ENCODE data around the gene RPS15.

The RPS15 gene

GRCh38 chr19:1401889-1402217, 36.3 kb upstream of the RPS15 start:
- Histone ChIP-seq H3K36me3 (ENCODE audit: control insufficient read depth, insufficient read depth, low read length) (no peaks in the 10 kb centered on the region), H3K9me3 (ENCODE audit: control insufficient read depth, low read length) (no peaks in the 10 kb centered on the region), H3K4me1 (ENCODE audit: control insufficient read depth, insufficient read depth, low read length, poor library complexity, severe bottlenecking) (peaks cover 21% of the 10 kb centered on the region), H3K4me3 (ENCODE audit: insufficient read depth, low read depth, low read length, poor library complexity, severe bottlenecking) (peak overlapping the region; percentile 62), H3K27ac (ENCODE audit: insufficient read depth, low read length, poor library complexity, severe bottlenecking) (no peak overlapping the region), H3K27me3 (replicated peaks; ENCODE audit: control insufficient read depth, insufficient read depth, low read length, poor library complexity, severe bottlenecking) (no peaks in the 10 kb centered on the region)
- DNase-seq = no peak

GRCh38 chr19:1402411-1403070, 35.7 kb upstream of the RPS15 start:
- H3K27ac ChIP-seq (ENCODE audit: insufficient read depth, low read length, poor library complexity, severe bottlenecking) = no peak overlapping the region
- no peak for DNase-seq
- peak overlapping the region; percentile 62 for H3K4me3 ChIP-seq (ENCODE audit: insufficient read depth, low read depth, low read length, poor library complexity, severe bottlenecking)
- no peaks in the 10 kb centered on the region for H3K9me3 ChIP-seq (ENCODE audit: control insufficient read depth, low read length)
- peaks cover 19% of the 10 kb centered on the region for H3K4me1 ChIP-seq (ENCODE audit: control insufficient read depth, insufficient read depth, low read length, poor library complexity, severe bottlenecking)
- no peaks in the 10 kb centered on the region for H3K27me3 ChIP-seq (replicated peaks; ENCODE audit: control insufficient read depth, insufficient read depth, low read length, poor library complexity, severe bottlenecking)
- H3K36me3 ChIP-seq (ENCODE audit: control insufficient read depth, insufficient read depth, low read length) = no peaks in the 10 kb centered on the region

DNA sequence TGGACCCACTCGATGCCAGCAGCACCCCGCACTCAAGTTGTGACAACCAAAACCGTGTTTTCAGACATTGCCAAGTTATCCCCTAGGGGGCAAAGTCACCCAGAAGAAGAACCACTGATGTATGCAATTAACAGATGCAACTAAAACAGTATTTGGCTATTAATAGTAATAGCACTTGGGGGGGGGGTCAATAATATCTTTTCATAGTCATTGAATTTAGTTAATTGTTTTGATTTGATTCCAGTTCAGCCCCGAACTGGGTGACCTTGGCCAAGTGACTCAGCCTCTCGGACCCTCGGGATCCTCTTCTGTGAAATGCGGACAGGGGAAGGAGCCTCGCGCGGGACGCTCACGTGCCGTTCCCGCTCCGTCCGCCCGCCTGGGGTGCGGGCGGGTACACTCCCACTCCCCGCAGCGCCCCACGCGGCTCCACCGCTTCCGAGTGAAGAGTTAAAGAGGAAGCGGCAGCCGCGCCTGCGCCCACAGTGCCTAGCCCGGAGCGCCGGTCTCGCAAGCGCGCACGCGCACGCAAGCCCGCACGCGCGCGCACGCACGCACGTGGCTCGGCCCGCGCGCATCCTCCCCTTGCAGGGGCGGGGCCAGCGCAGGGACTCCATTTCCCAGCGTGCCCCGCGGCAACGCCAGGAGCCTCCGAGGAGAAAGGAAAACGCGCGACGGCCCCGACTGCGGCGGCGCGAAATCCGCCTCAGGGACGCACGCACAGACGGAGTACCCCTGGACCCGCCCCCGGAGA, 31.2 kb upstream of the RPS15 start:
- peaks cover 41% of the 10 kb centered on the region for H3K4me1 ChIP-seq (ENCODE audit: control insufficient read depth, insufficient read depth, low read length, poor library complexity, severe bottlenecking)
- H3K9me3 ChIP-seq (ENCODE audit: control insufficient read depth, low read length) = no peaks in the 10 kb centered on the region
- H3K27me3 ChIP-seq (replicated peaks; ENCODE audit: control insufficient read depth, insufficient read depth, low read length, poor library complexity, severe bottlenecking) = no peaks in the 10 kb centered on the region
- no peaks in the 10 kb centered on the region for H3K36me3 ChIP-seq (ENCODE audit: control insufficient read depth, insufficient read depth, low read length)
- peak overlapping the region; percentile 95 for H3K27ac ChIP-seq (ENCODE audit: insufficient read depth, low read length, poor library complexity, severe bottlenecking)
- H3K4me3 ChIP-seq (ENCODE audit: insufficient read depth, low read depth, low read length, poor library complexity, severe bottlenecking) = peak overlapping the region; percentile 39
- DNase-seq = peak; percentile 98 to 99 (median 99)

DNA sequence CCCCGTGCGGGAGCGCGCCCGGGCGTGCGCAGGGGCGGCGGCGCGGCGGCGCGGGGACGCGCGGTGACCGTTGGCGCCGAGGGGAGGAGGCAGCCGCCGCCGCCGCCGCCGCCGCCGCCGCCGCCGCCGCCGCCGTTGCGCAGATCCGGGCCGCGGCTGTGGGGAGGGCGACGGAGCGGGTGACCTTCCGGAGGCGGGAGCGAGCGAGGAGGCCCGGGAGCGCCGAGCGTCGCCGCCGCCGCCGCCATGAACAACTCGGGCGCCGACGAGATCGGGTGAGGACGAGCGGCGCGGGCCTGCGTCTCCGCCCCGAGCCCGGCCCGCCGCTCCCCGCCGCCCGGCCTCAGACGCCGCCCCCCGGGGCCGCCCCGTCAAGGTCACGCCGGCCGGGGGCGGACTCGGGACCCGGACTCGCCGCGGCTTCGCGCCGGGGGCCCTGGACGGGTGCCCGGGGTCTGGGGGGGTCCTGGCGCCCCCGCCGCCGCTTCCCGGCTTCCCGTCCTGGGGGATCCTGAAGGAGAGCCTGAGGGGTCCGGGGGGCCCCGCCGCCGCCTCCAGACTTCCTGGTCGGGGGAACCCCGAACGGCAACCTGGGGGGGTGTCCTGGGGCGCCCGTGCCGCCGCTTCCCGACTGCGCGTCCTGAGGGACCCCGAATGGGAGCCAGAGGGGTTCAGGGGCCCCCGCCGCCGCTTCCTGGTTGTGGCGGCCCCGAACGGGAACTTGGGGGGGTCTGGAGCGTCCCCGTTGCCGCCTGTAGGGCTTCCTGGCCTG, 30.5 kb upstream of the RPS15 start, which contains the start of gene DAZAP1:
Gene DAZAP1, plus strand, starts transcription at position 59 of the 772 bp plus-strand sequence. Its CDS starts 188 bp downstream, at position 247.
- Histone ChIP-seq H3K9me3 (ENCODE audit: control insufficient read depth, low read length) (no peaks in the 10 kb centered on the region), H3K4me1 (ENCODE audit: control insufficient read depth, insufficient read depth, low read length, poor library complexity, severe bottlenecking) (peaks cover 47% of the 10 kb centered on the region), H3K27ac (ENCODE audit: insufficient read depth, low read length, poor library complexity, severe bottlenecking) (peak within 1 kb of the TSS; percentile 95), H3K4me3 (ENCODE audit: insufficient read depth, low read depth, low read length, poor library complexity, severe bottlenecking) (peak within 1 kb of the TSS; percentile 96), H3K27me3 (replicated peaks; ENCODE audit: control insufficient read depth, insufficient read depth, low read length, poor library complexity, severe bottlenecking) (no peaks in the 10 kb centered on the region), H3K36me3 (ENCODE audit: control insufficient read depth, insufficient read depth, low read length) (no peaks in the 10 kb centered on the region)
- peak; percentile 16 to 29 (median 29) for DNase-seq

- Histone ChIP-seq H3K27ac (ENCODE audit: insufficient read depth, low read length, poor library complexity, severe bottlenecking) (peak overlapping the region; percentile 95), H3K9me3 (ENCODE audit: control insufficient read depth, low read length) (no peaks in the 10 kb centered on the region), H3K27me3 (replicated peaks; ENCODE audit: control insufficient read depth, insufficient read depth, low read length, poor library complexity, severe bottlenecking) (no peaks in the 10 kb centered on the region), H3K36me3 (ENCODE audit: control insufficient read depth, insufficient read depth, low read length) (peaks cover 4% of the 10 kb centered on the region), H3K4me3 (ENCODE audit: insufficient read depth, low read depth, low read length, poor library complexity, severe bottlenecking) (peak overlapping the region; percentile 96), H3K4me1 (ENCODE audit: control insufficient read depth, insufficient read depth, low read length, poor library complexity, severe bottlenecking) (peaks cover 47% of the 10 kb centered on the region)
- DNase-seq = peak; percentile 34 to 50 (median 37)
Observed at GRCh38 chr19:1408300-1409203, 29.6 kb upstream of the RPS15 start.

DNA sequence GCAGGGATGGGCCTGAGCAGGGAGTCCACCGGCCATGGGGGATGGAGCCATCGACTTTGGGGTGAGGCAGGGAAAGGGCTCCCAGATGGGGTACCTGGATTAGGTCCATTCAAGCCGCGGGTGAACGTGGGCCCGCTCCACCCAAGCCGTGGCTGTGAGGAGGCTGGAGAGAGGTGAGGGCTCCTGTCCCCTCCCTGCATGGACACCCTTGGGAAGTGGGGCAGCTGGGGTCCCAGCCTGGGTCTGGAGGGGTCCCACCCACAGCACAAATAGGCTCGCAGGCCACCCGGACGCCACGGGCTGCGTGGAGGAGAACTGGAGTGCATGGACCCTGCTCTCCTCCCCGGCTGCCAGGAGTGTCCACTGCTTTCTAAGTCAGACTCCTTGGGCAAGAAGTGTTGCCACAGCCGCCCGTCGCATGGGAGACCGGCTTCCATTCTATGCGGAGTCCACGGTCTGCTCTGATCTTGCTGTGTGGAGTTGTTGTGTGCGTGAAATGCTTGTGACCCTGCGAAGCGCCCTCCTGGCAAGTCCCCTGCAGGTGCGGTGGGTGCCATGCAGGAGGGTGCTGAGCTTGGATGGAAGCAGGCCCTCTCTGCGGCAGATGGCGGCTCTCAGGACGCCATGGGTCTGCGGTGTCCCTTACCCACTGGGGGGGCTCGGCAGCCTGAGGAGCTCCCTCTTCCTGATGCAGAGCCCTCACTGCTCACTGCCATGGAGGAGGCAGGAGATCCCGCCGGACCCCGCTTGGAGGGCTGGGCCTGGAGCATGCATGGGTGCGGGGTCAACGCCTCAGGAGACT, 28.8 kb upstream of the RPS15 start:
- Histone ChIP-seq H3K36me3 (ENCODE audit: control insufficient read depth, insufficient read depth, low read length) (peaks cover 6% of the 10 kb centered on the region), H3K4me3 (ENCODE audit: insufficient read depth, low read depth, low read length, poor library complexity, severe bottlenecking) (peak overlapping the region; percentile 96), H3K4me1 (ENCODE audit: control insufficient read depth, insufficient read depth, low read length, poor library complexity, severe bottlenecking) (peaks cover 47% of the 10 kb centered on the region), H3K27me3 (replicated peaks; ENCODE audit: control insufficient read depth, insufficient read depth, low read length, poor library complexity, severe bottlenecking) (no peaks in the 10 kb centered on the region), H3K9me3 (ENCODE audit: control insufficient read depth, low read length) (no peaks in the 10 kb centered on the region), H3K27ac (ENCODE audit: insufficient read depth, low read length, poor library complexity, severe bottlenecking) (peak overlapping the region; percentile 95)
- no peak for DNase-seq

- Histone ChIP-seq H3K27ac (ENCODE audit: insufficient read depth, low read length, poor library complexity, severe bottlenecking) (peak overlapping the region; percentile 95), H3K36me3 (ENCODE audit: control insufficient read depth, insufficient read depth, low read length) (peaks cover 6% of the 10 kb centered on the region), H3K27me3 (replicated peaks; ENCODE audit: control insufficient read depth, insufficient read depth, low read length, poor library complexity, severe bottlenecking) (no peaks in the 10 kb centered on the region), H3K4me3 (ENCODE audit: insufficient read depth, low read depth, low read length, poor library complexity, severe bottlenecking) (no peak overlapping the region), H3K4me1 (ENCODE audit: control insufficient read depth, insufficient read depth, low read length, poor library complexity, severe bottlenecking) (peaks cover 53% of the 10 kb centered on the region), H3K9me3 (ENCODE audit: control insufficient read depth, low read length) (no peaks in the 10 kb centered on the region)
- DNase-seq = no peak
Observed at GRCh38 chr19:1410136-1410786, 27.9 kb upstream of the RPS15 start.

GRCh38 chr19:1410789-1411188, 27.4 kb upstream of the RPS15 start:
- Histone ChIP-seq H3K4me1 (ENCODE audit: control insufficient read depth, insufficient read depth, low read length, poor library complexity, severe bottlenecking) (peaks cover 57% of the 10 kb centered on the region), H3K27ac (ENCODE audit: insufficient read depth, low read length, poor library complexity, severe bottlenecking) (peak overlapping the region; percentile 95), H3K4me3 (ENCODE audit: insufficient read depth, low read depth, low read length, poor library complexity, severe bottlenecking) (no peak overlapping the region), H3K36me3 (ENCODE audit: control insufficient read depth, insufficient read depth, low read length) (peaks cover 6% of the 10 kb centered on the region), H3K9me3 (ENCODE audit: control insufficient read depth, low read length) (no peaks in the 10 kb centered on the region), H3K27me3 (replicated peaks; ENCODE audit: control insufficient read depth, insufficient read depth, low read length, poor library complexity, severe bottlenecking) (no peaks in the 10 kb centered on the region)
- no peak for DNase-seq
